Measurements from ENCODE around the gene RSRC1.
"Not testable (repeated sequence)": the region's sequence is repeated elsewhere in the genome, so short reads cannot be mapped to it uniquely, and the experiment has no call there.

RSRC1 gene

GRCh38 chr3:158540066-158540465 lies 430.2 kb downstream of the RSRC1 start:
- no peak for DNase-seq

- no peak for DNase-seq
These were observed 438.8 kb downstream of the RSRC1 start for GRCh38 chr3:158548691-158549090.

GRCh38 chr3:158549938-158550337 lies 440.0 kb downstream of the RSRC1 start:
- DNase-seq, result not testable (repeated sequence)

- no peak for DNase-seq
These were observed 442.2 kb downstream of the RSRC1 start for GRCh38 chr3:158552124-158552523.

- no peak for DNase-seq
These were observed 449.6 kb downstream of the RSRC1 start for GRCh38 chr3:158559504-158559903.

GRCh38 chr3:158560979-158561378 lies 451.1 kb downstream of the RSRC1 start:
- DNase-seq, result no peak

- no peak for DNase-seq
These were observed 452.8 kb downstream of the RSRC1 start for GRCh38 chr3:158562674-158563073.

GRCh38 chr3:158563076-158563475 lies 453.2 kb downstream of the RSRC1 start:
- DNase-seq, result no peak

- no peak for DNase-seq
These were observed 455.2 kb downstream of the RSRC1 start for GRCh38 chr3:158565076-158565475.

- DNase-seq, result no peak
These were observed 458.9 kb downstream of the RSRC1 start for GRCh38 chr3:158568784-158569183.

GRCh38 chr3:158569794-158570193 lies 459.9 kb downstream of the RSRC1 start:
- no peak for DNase-seq

GRCh38 chr3:158570999-158571702 lies 461.3 kb downstream of the RSRC1 start, which contains the start of gene MLF1:
Gene MLF1, plus strand, starts transcription at chr3:158571194. Its CDS starts 107 bp downstream, at chr3:158571301.
- peak; percentile 71 to 76 for DNase-seq

- no peak for DNase-seq
These were observed 462.3 kb downstream of the RSRC1 start for GRCh38 chr3:158571969-158572765.

GRCh38 chr3:158572766-158573060 lies 462.8 kb downstream of the RSRC1 start:
- DNase-seq, result no peak

- DNase-seq, result no peak
These were observed 463.8 kb downstream of the RSRC1 start for GRCh38 chr3:158573714-158574113.

- no peak for DNase-seq
These were observed 464.8 kb downstream of the RSRC1 start for GRCh38 chr3:158574646-158575045.

- DNase-seq, result no peak
These were observed 480.3 kb downstream of the RSRC1 start for GRCh38 chr3:158590223-158590622.
